GM18868 (cell line): ENCODE measurements around the gene THBS1.

ENCODE experiments used
- ATAC-seq: cut with Tn5 transposase; IDR thresholded peaks from one replicate; pipeline ENCODE4 v1.9.1; 2021; ENCODE audit warnings: mild to moderate bottlenecking, moderate library complexity; ENCODE audit not compliant: unreplicated experiment

Gene THBS1

GRCh38 chr15:39602143-39602542, 21.3 kb downstream of the THBS1 start:
- no peak for ATAC-seq

DNA sequence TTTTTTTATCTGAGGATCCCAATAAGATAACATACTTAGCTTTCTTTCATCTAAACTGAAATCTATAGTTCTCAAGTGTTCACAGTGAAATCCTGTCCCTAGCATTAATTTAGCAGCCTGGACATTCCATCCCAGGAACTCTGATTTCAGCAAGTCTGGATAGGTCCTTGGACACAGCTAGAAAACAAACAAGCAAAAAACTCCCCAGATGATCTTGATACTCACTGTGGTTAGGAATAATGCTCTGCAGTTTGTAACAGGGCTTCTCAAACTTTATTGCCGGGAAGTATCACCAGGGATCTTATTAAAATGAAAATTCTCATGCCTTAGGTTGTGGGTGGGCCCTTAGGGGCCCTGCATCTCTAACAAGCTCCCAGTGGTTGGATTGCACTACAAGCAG, 24.3 kb downstream of the THBS1 start:
- ATAC-seq = no peak

DNA sequence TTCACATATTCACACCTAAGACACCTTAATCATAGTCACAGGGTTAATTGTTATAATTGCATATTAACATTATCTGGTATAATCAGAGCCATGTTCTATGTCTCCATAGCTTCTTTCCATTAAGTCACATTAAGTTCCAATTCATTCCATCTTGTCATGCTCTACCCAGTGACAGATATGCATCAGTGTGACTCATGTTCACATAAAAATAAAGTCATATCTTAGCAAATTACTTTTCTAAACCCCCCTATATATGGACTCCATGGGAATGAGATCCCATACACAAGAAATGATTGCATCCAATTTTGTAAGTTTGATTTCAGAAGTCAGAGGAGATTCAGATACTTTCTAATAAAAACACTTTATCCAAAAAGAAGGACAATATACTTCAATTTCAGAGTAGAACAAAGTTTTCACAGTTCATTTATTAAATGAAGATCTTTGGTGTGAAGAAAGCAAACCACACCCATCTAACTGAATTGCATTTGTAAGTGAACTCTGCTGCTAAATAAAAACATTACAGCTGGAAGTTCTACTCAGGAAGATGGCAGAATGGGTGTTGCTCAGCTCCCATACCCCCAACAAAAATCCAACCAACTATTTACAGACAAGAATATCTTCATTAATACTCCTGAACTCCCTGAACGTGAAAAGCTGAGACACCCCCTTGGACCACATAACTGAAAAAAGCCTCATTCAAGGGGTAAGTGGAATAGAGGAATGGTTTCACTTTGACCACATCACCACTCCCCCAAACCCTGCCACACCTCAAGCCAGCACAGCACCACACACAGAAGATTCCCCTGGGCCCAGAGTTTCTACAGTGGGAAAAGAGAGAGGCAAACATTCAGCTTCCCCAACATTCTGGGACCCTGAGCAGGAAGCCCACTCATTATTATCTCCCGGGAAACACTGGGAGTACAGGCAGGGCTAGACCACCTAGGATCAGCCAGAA, 27.6 kb downstream of the THBS1 start:
- ATAC-seq = no peak

DNA sequence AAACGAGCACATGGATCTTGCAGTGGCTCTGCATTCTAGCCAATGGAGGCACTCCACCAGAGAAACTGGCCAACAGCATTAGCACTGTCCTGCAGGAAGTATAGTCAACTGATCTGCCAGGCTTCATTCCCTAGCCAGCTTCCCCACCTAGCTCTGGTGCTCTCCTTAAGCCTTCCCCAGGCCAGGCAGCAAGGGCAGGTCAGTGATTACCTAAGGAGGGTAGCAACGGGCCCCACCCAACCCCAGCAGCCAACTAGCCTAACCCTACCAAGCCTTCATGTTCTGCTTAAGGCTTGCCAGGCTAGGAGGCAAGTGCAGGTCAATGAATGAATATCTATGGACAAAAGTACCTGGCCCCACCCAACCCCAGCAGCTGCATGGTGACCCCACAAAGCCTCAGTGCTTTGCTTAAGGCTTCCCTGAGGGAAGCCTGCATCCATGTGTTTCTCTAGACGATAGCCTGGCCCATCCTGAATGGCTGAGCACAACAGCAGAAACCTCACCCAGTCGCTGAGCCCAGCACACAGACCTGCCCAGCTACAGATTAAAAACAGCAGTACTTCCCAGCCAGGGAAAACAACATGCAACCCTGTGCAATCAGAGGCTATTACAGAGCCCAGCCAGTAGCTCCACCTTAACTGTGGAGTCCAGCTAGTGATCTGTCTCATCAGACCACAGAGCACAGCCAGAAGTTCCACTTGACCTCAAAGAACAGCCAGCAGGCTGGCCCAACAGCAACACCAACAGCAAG, 28.5 kb downstream of the THBS1 start:
- ATAC-seq = no peak

GRCh38 chr15:39610665-39611064, 29.8 kb downstream of the THBS1 start:
- ATAC-seq = no peak

DNA sequence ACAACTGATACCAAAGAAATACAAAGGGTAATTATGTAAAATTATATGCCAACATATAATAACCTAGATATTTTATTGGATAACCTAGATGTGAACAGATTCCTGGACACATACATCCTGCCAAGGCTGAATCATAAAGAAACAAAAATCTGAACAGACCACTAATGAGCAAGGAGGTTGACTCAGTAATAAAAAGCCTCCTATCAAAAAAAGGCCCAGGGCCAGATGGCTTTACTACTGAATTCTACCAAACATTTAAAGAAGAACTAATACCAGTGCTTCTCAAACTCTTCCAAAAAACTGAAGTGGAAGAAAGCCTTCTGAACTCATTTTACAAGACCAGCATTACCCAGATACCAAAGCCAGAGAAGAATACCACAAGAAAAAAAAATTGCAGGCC, 32.4 kb downstream of the THBS1 start:
- no peak for ATAC-seq

DNA sequence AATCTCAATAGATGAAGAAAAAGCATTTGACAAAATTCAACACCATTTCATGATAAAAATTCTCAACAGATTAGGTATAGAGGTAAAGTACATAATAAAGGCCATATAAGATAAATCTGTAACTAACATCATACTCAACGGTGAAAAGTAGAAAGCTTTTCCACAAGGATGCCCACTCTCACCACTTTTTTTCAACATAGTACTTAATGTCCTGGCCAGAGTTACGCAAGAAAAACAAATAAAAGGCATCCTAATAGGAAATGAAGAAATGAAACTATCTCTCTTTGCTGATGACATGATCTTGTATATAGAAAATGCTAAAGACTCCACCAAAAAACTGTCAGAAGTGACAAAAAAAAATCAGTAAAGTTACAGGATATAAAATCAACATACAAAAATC, 33.0 kb downstream of the THBS1 start:
- no peak for ATAC-seq

DNA sequence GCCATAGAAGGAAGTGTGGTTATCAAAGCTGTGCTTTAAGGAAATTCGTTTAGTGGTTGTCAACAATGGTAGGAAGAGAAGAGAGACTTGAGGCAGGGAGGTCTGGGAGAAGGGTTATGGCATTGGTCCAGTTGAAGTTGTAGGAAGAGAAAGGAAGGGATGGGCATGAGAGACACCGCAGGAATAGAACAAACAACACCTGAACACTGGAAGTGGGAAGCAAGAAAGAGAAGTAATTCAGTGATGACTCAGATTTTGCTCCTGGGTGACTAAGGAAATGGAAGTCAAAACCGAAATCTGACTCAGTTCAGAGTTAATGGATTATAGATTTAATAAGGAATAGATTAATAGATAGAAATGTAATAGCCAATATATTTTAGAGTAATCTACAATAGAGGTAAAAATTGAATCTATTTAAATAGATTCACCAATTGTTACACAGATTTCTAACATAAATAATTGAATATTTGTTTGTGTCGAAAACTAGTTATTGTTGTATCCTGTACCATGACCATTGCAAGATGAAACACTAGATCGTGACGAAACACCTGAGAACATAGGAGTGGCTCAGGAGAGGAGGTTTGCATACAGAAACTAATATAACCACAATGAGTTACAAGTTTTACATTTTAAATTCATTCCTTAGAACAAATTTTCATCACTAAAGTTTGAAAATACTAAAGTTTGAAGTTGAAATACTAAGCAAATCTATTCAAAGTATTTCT, 36.0 kb downstream of the THBS1 start:
- ATAC-seq = no peak

DNA sequence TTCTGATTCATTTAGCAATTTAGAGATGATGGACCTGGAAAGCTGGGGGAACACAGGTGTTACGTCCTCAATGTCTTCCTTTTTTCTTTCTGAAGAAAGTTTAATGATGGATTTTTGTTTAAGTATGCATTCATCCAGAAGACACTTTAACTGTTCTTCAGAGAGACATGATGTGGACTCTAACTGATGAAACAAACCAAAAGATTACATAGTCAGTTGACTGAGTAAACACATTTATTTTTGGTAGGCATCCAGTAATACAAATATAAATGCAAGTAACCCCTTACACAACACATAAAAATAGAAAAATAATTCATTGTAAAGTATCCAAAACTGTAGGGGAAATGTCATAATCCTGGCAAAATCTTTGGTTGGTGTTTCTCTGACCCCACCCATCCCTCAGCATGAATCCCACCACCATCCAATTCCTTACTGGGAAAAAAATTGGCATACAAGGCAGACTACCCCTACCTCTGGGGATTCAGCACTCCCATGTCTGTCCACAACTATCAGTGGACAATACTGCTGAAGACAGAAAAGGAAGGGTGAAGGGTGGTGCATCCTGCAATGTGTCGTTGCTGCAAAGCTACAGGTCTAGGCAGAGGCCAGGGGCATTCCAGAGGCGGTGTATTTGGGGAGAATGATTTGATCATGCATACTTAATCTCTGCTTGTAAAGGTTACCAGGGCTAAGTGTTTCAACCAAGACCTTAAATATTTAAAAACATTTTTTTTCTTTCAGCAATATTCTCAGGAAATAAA, 37.4 kb downstream of the THBS1 start:
- no peak for ATAC-seq

DNA sequence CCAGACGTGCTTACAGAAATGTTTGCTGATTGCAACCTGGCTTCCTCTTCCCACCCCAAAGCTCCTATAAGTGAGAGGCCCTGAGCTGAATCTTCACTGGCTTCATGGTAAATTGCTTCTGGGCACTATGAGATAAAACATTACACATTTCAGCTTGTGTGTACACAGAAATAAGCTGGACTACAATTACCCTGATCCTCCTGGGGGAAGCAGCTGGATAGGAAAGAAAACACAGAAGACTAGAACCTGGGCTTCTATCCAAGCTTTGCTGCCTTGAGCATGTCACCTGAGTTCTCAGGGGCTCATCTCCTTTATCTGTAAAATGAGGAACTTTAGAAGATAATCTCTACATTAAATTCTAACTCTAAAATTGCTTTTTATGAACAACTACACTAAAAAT, 40.3 kb downstream of the THBS1 start:
- ATAC-seq = no peak

GRCh38 chr15:39621976-39622375, 41.1 kb downstream of the THBS1 start:
- no peak for ATAC-seq

GRCh38 chr15:39622660-39623516, 42.0 kb downstream of the THBS1 start:
- ATAC-seq = peak; percentile 8

- ATAC-seq = peak; percentile 92
Observed at GRCh38 chr15:39623529-39623931, 42.7 kb downstream of the THBS1 start.

GRCh38 chr15:39624806-39625205, 43.9 kb downstream of the THBS1 start:
- ATAC-seq = no peak

DNA sequence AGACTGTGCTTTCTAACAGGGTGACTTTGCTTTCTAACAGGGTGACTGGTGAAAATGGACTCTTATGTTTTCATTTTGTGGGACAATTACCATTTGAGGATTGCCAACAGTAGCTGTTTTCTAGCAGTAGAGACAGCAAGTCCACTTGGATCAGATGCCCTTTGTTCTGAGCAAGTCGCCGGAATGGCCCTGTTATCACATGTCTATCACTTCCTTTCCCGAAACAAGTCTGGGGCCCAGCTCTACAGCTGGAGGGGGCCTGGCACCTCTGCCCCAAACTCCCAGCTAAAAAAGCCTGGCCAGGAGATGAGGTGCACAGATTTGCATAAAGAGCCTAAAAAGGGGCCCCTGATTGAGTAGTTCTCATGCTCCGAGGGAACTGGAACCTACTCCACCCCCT, 44.6 kb downstream of the THBS1 start:
- no peak for ATAC-seq

DNA sequence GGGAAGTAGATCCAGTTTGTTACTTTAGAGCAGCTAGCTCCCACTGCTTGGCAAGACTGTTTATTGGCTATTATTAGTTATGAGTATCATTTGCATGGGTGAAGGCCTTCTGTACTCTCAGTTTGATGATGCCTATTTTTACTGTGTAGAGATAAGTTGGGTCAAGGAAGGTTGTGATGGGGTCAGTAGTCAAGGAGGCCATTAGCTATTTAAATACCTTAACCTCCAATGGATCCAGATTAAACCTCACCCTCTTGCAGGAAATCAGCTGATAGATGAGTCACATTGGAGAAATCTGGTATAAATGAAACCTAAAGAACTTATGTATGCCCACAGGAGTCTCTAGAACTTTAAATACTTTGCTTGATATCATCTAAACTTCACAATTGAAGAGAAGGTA, 45.0 kb downstream of the THBS1 start:
- ATAC-seq = no peak

- ATAC-seq = no peak
Observed at GRCh38 chr15:39627451-39628143, 46.7 kb downstream of the THBS1 start.

DNA sequence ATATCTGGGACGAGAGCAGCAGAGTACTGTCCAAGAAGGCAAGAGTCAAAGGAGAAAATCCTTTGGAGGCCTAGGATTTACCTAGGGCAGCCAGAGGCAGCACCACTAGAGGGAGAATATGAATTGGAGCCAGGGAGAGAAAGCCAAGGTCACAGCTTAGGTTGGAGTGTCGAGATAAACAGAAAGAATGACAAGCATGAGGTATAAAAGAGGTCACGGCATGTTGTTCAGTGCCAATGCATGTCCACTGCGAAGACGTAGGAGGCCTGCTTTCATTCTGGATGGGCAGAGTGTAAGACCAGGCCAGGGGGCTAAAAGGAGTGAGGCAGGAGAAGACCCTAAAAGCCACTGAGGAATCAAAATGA, 47.2 kb downstream of the THBS1 start:
- ATAC-seq = no peak

DNA sequence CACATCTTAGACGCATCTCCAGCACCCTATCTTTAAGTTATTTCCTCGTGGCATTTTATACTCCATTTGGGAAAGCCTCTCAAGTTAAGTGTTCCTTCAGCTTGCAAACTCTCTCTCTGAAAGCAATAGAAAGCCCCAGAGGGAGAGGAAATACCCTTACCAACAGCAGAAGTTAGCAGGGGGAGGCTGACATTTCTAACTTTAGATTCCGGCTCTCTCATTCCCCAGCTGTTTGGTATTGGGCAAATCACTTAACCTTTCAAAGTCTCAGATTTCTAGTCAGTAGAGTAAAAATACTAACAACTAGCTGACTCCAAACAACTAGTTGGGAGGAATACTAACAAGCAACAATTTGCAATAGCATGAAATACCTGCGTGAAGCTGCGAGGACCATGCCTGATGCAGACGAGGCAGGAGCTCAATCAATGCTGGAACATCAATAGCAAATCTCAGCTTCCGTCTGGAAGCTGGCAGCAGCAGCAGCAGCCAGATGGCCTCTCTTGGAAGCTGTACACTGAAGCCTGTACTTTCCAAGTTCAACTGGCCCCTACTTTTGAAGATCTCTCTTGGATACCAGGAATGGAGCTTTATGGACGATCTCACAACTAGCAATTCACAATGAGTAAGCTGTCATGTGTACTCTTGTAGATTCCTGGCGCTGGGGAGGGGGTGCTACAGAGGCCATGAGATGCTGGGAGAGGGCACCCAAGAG, 47.8 kb downstream of the THBS1 start:
- no peak for ATAC-seq
